Left forelimb (tissue), 1 donor: ENCODE data around the gene KLK1.

ENCODE experiments used
- DNase-seq: peaks from one replicate; pipeline ENCODE4 v3.0.0-alpha.2; 2018; ENCODE audit warnings: low spot score

KLK1 gene

GRCh38 chr19:50823389-50824042, at the start of gene KLK1:
Gene KLK1 (minus strand): TSS chr19:50823787. CDS start chr19:50823748, 39 bp downstream.
- no peak for DNase-seq

DNA sequence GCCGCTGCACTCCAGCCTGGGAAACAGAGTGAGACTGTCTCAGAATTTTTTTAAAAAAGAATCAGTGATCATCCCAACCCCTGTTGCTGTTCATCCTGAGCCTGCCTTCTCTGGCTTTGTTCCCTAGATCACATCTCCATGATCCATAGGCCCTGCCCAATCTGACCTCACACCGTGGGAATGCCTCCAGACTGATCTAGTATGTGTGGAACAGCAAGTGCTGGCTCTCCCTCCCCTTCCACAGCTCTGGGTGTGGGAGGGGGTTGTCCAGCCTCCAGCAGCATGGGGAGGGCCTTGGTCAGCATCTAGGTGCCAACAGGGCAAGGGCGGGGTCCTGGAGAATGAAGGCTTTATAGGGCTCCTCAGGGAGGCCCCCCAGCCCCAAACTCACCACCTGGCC, 49.5 kb upstream of the KLK1 start, which contains the start of gene KLK2:
Gene KLK2, plus strand, starts transcription at position 384 of the 400 bp plus-strand sequence. CDS start 35 bp downstream, outside the sequence.
- DNase-seq = no peak

- DNase-seq = no peak
Observed at GRCh38 chr19:50870417-50871089, 47.0 kb upstream of the KLK1 start.

GRCh38 chr19:50869479-50869878, 45.9 kb upstream of the KLK1 start:
- DNase-seq = no peak

DNA sequence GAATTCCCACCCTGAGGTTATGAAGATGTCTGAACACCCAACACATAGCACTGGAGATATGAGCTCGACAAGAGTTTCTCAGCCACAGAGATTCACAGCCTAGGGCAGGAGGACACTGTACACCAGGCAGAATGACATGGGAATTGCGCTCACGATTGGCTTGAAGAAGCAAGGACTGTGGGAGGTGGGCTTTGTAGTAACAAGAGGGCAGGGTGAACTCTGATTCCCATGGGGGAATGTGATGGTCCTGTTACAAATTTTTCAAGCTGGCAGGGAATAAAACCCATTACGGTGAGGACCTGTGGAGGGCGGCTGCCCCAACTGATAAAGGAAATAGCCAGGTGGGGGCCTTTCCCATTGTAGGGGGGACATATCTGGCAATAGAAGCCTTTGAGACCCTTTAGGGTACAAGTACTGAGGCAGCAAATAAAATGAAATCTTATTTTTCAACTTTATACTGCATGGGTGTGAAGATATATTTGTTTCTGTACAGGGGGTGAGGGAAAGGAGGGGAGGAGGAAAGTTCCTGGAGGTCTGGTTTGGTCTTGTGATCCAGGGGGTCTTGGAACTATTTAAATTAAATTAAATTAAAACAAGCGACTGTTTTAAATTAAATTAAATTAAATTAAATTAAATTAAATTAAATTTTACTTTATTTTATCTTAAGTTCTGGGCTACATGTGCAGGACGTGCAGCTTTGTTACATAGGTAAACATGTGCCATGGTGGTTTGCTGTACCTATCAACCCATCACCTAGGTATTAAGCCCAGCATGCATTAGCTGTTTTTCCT, 38.1 kb upstream of the KLK1 start:
- DNase-seq = no peak

- no peak for DNase-seq
Observed at GRCh38 chr19:50861010-50861409, 37.4 kb upstream of the KLK1 start.

DNA sequence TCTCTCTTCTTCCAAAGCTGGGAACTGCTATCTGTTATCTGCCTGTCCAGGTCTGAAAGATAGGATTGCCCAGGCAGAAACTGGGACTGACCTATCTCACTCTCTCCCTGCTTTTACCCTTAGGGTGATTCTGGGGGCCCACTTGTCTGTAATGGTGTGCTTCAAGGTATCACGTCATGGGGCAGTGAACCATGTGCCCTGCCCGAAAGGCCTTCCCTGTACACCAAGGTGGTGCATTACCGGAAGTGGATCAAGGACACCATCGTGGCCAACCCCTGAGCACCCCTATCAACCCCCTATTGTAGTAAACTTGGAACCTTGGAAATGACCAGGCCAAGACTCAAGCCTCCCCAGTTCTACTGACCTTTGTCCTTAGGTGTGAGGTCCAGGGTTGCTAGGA, 36.3 kb upstream of the KLK1 start:
- DNase-seq = no peak

DNA sequence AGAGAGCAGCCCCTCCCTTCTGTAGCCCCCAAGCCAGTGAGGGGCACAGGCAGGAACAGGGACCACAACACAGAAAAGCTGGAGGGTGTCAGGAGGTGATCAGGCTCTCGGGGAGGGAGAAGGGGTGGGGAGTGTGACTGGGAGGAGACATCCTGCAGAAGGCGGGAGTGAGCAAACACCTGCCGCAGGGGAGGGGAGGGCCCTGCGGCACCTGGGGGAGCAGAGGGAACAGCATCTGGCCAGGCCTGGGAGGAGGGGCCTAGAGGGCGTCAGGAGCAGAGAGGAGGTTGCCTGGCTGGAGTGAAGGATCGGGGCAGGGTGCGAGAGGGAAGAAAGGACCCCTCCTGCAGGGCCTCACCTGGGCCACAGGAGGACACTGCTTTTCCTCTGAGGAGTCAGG, 35.3 kb upstream of the KLK1 start:
- DNase-seq = no peak

- DNase-seq = no peak
Observed at GRCh38 chr19:50857366-50857765, 33.8 kb upstream of the KLK1 start.

- no peak for DNase-seq
Observed at GRCh38 chr19:50854636-50855410, 31.2 kb upstream of the KLK1 start, which contains the start of gene KLK3. Gene KLK3 (plus strand): TSS chr19:50854915. CDS start chr19:50854956, 41 bp downstream.

- DNase-seq = no peak
Observed at GRCh38 chr19:50851620-50852019, 28.0 kb upstream of the KLK1 start.

GRCh38 chr19:50850738-50851137, 27.2 kb upstream of the KLK1 start:
- no peak for DNase-seq

- no peak for DNase-seq
Observed at GRCh38 chr19:50844296-50844935, 20.8 kb upstream of the KLK1 start.

GRCh38 chr19:50843701-50844221, 20.2 kb upstream of the KLK1 start:
- no peak for DNase-seq

- no peak for DNase-seq
Observed at GRCh38 chr19:50843205-50843604, 19.6 kb upstream of the KLK1 start.

- no peak for DNase-seq
Observed at GRCh38 chr19:50842130-50842529, 18.5 kb upstream of the KLK1 start.

- no peak for DNase-seq
Observed at GRCh38 chr19:50839712-50840655, 16.4 kb upstream of the KLK1 start.

GRCh38 chr19:50838239-50838638, 14.7 kb upstream of the KLK1 start:
- no peak for DNase-seq

GRCh38 chr19:50837300-50837699, 13.7 kb upstream of the KLK1 start:
- no peak for DNase-seq

- no peak for DNase-seq
Observed at GRCh38 chr19:50836543-50837195, 13.1 kb upstream of the KLK1 start.
